NCI-H82 (cell line): ENCODE data around the gene METRN.

Source experiments
- DNase-seq: peaks from one replicate; lab custom pipeline; 2025; lab: John Stamatoyannopoulos, UW

METRN gene

DNA sequence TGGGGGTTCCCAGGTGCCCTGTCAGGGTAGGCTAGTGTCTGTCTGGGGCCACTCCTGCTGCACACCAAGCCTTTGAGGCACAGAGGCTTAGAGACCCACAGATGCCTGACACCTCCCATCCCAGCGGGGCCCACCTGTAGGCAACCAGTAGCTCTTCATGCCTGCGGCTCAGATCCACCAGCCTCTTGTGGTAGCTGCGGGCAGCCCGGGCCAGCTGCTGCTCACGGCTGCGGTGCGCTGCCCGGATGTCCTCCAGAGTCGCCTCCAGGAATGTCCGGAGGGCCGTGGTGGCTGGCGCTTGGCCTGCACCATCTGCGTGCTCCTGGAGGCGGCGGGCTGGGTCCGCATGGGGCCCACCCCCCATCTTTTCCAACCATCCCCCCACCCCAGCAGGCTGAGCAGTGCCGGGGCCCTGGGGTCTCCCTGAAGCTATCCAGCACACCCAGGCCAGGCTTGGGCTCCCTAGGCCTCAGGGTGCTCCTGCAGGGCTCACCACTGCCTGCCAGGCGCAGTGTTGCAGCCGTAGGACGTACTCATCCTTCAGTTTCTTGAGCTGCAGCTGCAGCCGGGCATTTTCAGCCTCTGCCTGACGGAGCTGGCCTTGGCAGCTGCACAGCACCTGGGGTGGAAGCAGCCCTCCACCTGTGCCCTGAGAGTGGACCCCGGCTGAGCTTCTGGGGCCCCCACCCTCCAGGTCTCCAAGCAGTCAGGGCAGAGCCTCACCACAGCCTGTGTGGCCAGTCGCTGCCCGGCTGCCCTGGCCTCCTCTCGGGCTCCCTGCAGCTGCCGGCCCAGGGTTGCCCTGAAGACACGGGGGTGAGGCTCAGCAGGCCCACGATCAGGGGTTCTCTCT is 9.5 kb downstream of the METRN start:
- peak; percentile 31 for DNase-seq

- no peak for DNase-seq
These were observed 10.1 kb downstream of the METRN start for GRCh38 chr16:725041-725376.

GRCh38 chr16:725463-726187 is 10.7 kb downstream of the METRN start:
- DNase-seq, result no peak

DNA sequence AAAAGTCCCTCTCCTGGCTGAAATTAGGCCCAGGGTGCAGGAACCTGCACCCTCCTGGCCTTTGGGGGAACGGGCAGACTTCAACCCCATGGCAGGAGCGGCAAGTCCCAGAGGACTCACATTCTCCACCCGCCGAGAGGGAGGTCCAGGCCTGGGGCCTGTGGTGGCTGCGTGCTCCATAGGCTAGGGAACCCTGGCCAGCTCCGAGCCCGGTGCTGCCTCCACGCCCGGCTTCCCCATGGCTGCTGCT is 11.2 kb downstream of the METRN start:
- no peak for DNase-seq

GRCh38 chr16:726438-727290 is 11.7 kb downstream of the METRN start, which contains the start of the genes CCDC78 and HAGHL:
Gene CCDC78 (minus strand): TSS chr16:726443. CDS start chr16:726367, 76 bp downstream.
Gene HAGHL (plus strand): TSS chr16:727106. CDS start chr16:727510, 404 bp downstream.
- DNase-seq, result peak; percentile 81

DNA sequence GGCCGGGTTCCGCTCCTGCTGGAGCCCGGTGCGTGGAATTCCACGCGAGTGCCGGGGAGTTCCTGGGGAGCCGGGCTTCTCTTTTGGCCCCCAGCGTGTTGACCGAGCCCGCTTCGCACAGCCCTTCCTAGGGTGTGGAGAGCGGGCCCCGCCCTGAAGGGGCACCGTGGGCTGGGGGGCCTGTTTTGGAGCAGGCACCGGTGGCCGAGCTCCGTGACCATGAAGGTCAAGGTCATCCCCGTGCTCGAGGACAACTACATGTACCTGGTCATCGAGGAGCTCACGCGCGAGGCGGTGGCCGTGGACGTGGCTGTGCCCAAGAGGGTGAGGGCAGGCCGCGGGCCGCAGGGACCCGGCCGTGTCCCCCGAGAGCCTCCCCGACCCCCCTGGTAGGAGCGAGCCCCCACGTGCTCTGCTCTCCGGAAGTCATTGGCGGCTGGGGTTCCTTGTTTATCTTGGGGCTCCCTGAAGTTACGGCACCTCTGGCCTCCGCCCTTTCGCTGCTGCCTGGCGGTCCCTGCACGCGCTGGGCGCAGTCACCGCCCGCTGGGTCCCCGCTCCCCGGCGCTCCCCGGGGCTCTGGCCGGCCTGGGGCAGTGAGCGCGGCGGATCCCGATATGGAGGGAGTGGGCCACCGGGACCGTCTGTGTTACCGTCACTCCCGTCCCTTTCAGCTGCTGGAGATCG is 12.5 kb downstream of the METRN start:
- DNase-seq, result peak; percentile 47

GRCh38 chr16:728131-728889 is 13.4 kb downstream of the METRN start:
- peak; percentile 84 for DNase-seq

- no peak for DNase-seq
These were observed 14.2 kb downstream of the METRN start for GRCh38 chr16:728890-729744.

DNA sequence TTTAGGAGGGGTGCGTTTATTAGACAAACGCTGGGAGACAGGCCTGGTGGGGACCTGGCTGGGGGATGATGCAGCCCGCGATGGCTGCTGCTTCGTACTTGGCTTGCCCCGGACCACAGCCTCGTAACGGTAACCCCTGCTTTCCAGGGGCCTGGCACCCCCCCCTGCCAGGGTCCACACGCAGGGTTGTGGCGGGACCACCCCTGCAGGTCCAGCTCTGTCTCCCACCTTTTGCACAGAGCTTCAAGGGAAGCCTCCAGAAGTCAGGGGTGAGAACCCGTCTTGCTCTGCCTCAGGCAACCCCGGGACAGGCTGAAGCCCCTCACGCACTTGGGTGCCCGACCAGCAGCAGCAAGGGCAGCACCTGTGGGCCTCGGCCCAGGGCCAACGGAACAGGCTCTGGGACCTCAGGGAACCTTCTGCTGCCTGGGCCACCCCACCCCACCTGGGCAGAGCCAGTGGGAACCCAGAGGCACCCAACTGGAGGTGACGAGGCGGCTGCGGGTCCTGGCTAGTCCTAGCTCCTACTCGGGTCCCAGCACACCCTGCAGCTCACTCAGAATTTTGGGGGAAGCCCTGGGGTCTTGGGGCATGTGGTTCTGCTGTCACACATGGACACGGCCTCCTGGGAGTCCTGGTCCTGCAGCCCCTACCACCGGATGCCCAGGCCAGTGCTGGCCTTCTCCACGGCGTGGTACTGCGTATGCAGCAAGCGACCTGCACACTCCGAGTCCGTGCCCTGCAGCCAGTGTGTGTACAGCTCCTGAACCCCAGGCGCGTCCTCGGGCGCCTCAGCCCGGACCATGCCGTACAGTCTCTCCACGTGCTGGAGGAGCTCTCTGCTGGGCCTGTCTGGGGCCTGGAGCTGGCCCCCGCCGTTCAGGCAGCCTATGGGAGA is 15.1 kb downstream of the METRN start:
- no peak for DNase-seq

DNA sequence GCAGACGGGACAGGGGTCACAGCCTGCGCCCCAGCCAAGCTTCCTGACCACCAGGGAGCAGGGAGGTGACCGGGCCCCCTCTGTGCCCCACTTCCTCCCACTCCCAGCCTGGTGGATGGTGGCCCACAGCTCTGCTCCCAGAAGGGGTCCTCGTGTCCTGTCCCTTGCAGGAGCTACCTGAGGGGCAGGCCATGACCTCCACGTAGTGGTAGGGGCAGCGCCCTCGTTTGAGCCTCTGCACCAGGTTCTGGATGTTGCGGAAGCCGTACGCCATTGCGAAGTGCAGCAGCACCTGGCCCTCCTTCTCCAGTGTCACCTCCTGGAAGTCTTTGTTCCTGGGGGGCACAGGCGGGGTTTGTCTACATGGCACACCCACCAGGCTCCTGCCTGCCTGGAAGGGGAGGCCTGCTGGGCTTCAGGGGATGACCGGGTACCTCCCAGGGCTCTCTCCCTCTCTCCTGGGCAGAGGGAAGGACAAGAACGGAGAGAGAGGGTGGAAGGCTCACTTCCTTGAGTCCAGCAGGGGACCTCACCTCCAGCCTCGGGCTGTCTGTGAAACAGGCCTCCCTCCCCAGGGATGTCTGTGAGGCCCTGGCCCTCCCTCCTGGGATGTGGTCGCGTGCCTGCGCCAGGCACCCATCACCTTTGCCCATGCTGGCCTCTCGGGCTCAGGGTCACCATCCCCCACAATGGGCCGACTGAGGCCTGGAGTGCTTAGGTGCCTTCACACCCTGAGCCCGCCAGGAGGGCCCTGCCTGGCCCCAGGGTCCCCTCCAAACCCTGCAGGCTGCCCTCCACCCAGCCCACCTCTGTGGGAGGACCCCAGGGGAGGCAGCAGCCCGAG is 16.0 kb downstream of the METRN start:
- DNase-seq, result no peak

- no peak for DNase-seq
These were observed 17.4 kb downstream of the METRN start for GRCh38 chr16:732332-732731.

DNA sequence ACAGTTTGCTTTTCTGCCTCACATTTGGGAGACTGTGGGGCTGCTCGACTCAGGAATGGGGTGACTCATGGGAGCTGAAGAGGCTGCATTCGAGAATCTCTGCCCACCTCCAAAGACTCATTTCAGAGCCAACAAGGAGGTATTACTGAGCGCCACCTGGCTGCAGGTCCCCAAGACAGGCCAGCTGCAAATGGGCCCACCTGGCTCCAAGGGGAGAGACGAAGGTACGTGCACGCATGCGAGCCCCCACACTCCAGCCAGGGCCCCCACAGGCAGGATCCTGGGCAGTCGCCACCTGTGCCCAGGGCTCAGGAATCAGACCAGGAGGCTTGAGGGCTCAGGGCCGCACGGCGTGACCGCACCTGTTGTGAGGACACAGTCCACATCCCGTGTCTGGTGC is 18.0 kb downstream of the METRN start:
- DNase-seq, result no peak

DNA sequence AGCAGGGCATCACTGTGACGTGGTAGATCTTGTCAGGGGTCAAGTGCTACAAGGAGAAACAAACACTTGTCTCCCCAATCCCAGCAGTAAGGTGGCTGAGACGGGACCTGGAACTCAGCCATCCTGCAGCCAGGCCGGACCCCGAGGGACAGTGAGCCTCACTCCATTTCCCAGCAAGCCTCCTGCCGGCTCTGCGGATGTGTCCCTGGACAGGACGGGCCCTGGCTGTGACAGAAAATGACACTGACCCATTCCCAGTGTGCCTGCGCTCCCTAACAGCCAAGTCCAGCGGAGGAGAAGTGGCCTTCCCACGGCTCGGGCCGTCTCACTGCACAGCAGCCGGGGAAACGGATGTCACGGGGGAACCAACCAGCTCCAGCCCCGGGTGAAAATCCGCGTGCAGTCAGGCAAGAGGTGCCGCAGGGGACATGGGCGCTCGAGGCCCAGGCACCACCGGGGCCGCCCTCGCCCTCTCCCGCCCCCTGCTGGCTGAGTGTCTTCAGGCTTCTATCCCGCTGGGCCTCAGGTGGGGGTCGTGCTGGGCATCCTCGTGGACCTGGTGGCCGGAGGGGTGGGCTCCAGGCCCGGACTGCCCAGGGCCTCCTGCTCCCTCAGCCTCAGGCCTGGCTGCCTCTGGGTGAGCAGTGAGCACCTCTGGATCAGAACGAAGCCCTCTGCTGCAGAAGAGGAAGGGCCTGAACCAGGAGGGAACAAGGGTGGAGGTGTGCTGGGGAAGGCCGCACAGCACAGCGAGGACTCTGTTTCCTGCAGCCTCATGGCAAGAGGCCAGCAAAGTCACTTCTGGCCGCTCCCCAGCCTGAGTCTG is 18.7 kb downstream of the METRN start:
- DNase-seq, result peak; percentile 60

DNA sequence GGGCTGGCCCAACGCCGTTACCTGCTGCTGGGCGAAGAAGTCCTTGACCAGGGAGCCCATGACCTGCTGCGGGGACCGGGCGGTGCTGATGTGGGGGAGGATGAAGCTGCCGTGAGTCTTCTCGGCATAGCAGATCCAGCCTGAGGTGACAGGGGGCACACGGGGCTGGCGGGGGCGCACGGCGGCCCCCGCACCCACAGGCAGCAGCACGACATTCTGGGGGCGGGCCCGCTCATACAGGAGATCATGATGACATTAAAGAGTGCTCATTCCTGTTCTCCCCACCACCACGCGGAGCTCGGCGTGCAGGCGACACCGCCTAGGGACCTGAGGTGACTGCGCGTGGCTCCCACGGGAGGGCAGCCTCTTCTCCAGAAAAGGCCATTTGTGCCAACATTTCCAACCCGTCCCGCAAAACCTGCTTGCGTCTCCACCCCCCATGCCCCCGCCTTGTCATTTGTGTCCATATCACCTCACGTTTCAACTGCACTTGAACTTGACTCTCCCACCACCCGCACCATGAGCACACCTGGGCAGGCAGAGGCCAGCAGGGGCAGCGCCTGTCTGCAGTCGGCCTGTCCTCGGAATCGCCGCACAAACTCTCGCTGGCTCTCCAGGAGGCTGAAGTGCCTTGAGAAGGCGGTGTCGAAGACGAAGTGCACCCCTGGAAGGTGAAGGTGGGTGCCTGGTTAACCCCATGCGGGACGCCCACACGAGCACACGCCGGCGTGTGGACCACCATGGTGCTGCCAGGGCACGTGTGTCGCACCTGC is 19.5 kb downstream of the METRN start:
- no peak for DNase-seq

DNA sequence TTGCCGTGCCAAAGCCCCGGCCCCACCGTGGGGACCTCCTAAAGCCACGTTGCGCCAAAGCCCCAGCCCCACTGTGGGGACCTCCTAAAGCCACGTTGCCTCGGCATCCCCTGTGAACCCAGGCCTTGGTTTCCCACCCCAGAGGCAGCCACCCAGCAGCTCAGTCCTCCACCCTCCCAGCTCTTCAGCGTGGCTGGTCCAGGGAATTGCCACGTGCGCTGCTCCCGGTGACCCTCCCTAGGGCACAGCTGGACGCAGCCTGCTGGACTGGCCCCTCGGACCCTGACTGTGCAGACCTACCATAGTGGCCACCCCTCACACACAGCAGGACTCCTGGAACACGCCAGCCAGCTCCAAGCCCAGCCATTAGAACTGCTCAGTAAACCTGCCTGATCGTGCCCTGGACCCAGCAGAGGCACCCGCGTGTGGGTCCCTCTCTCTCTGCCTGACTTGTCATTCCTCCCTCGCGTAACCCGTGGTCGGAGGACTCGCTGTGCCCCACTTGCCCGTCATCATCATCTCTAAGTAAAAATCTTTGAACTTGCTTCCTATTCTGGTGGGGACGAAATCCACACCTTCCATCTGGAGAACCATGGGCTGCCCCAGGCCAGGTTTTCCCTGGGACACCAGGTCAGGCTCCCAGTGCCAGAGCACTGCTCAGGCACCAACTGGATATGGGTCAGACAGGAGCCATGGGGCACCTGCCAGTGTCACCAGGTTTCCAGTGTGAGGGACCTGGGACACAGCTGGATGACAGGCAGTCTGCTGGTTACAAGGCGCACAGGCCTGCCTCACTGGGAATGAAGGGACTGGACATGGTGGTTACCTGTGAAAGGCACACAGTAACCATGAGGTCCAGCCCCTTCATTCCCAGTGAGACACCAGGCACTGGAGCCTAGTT is 20.3 kb downstream of the METRN start:
- DNase-seq, result no peak
